ENCODE measurements around the gene DYRK1B.
"Not testable (repeated sequence)": the region's sequence is repeated elsewhere in the genome, so short reads cannot be mapped to it uniquely, and the experiment has no call there.

Gene DYRK1B

GRCh38 chr19:39829702-39830275, 4.2 kb downstream of the DYRK1B start:
- DNase-seq = no peak

- no peak for DNase-seq
Measured at GRCh38 chr19:39828654-39829032, 5.3 kb downstream of the DYRK1B start.

GRCh38 chr19:39828015-39828653, 5.8 kb downstream of the DYRK1B start:
- no peak for DNase-seq

GRCh38 chr19:39827216-39827615, 6.7 kb downstream of the DYRK1B start:
- DNase-seq = no peak

- DNase-seq = no peak
Measured at GRCh38 chr19:39826311-39826945, 7.5 kb downstream of the DYRK1B start.

- DNase-seq = no peak
Measured at GRCh38 chr19:39825531-39826076, 8.4 kb downstream of the DYRK1B start.

- DNase-seq = no peak
Measured at GRCh38 chr19:39825093-39825463, 8.9 kb downstream of the DYRK1B start.

- DNase-seq = peak; percentile 85 to 87
Measured at GRCh38 chr19:39824143-39825092, 9.5 kb downstream of the DYRK1B start.

- DNase-seq = no peak
Measured at GRCh38 chr19:39823686-39824085, 10.3 kb downstream of the DYRK1B start.

GRCh38 chr19:39820696-39821095, 13.3 kb downstream of the DYRK1B start:
- DNase-seq = no peak

GRCh38 chr19:39819786-39820185, 14.2 kb downstream of the DYRK1B start:
- DNase-seq = no peak

GRCh38 chr19:39818626-39819097, 15.3 kb downstream of the DYRK1B start:
- DNase-seq = no peak

- no peak for DNase-seq
Measured at GRCh38 chr19:39817888-39818561, 15.9 kb downstream of the DYRK1B start.

- DNase-seq = no peak
Measured at GRCh38 chr19:39816287-39817048, 17.5 kb downstream of the DYRK1B start.

- DNase-seq = no peak
Measured at GRCh38 chr19:39814595-39814994, 19.4 kb downstream of the DYRK1B start.

GRCh38 chr19:39814111-39814510, 19.9 kb downstream of the DYRK1B start:
- not testable (repeated sequence) for DNase-seq

- no peak for DNase-seq
Measured at GRCh38 chr19:39813264-39813993, 20.5 kb downstream of the DYRK1B start.

GRCh38 chr19:39811064-39811463, 22.9 kb downstream of the DYRK1B start:
- no peak for DNase-seq

- DNase-seq = no peak
Measured at GRCh38 chr19:39810424-39810823, 23.5 kb downstream of the DYRK1B start.

GRCh38 chr19:39809368-39809767, 24.6 kb downstream of the DYRK1B start:
- no peak for DNase-seq

- DNase-seq = not testable (repeated sequence)
Measured at GRCh38 chr19:39808688-39809087, 25.3 kb downstream of the DYRK1B start.
